CD4-positive, CD25-positive, alpha-beta regulatory T cell (primary cell): Measurements from ENCODE around the gene TSPAN18. TPM values are rescaled to one million over a fixed set of nuclear protein-coding genes. Genes with fewer than 3 reads are reported as not detected.

Source experiments
- ATAC-seq, 2 donors: fragments of 150-1000 bp; cut with Tn5 transposase; one replicate each; pipeline ENCODE4 v1.10.0; 2021; ENCODE audit warnings: low read depth in 2 of 2, moderate number of reproducible peaks in 2 of 2, moderate library complexity in 1 of 2
- DNase-seq, 3 donors: peaks; one replicate each; pipeline versions ENCODE4 v3.0.0 to v3.0.0-alpha.2; 2012 to 2022; ENCODE audit warnings: mixed read lengths in 1 of 3
- H3K27ac ChIP-seq: one replicate; pipeline ENCODE4 v1.7.0; 2013; ENCODE audit warnings: mild to moderate bottlenecking, low read length; ENCODE audit not compliant: insufficient read depth, poor library complexity, severe bottlenecking
- H3K27me3 ChIP-seq: one replicate; pipeline ENCODE4 v1.7.0; 2013; ENCODE audit warnings: low read length; ENCODE audit not compliant: control insufficient read depth, insufficient read depth
- H3K36me3 ChIP-seq: one replicate; pipeline ENCODE4 v1.7.0; 2013; ENCODE audit warnings: mild to moderate bottlenecking, low read length, moderate library complexity; ENCODE audit not compliant: control insufficient read depth, insufficient read depth
- H3K4me1 ChIP-seq: 2 replicates; pipeline ENCODE4 v1.7.0; 2013; ENCODE audit warnings: mild to moderate bottlenecking, low read length; ENCODE audit not compliant: insufficient read depth, control insufficient read depth, poor library complexity, severe bottlenecking
- H3K4me3 ChIP-seq: one replicate; pipeline ENCODE4 v1.7.0; 2013; ENCODE audit warnings: low read depth, mild to moderate bottlenecking, low read length, moderate library complexity
- H3K9me3 ChIP-seq, 2 experiments: 1 replicate in 1 of 2; 2 replicates in 1 of 2; pipeline ENCODE4 v1.7.0; 2013; ENCODE audit warnings: low read length in 2 of 2, mild to moderate bottlenecking in 1 of 2, moderate library complexity in 1 of 2; ENCODE audit not compliant: control insufficient read depth in 2 of 2
- H3K27ac Mint-ChIP-seq, 3 donors: one replicate each; pipeline ENCODE4 v1.8.0; 2020 to 2022; ENCODE audit warnings: mild to moderate bottlenecking in 3 of 3, mixed read lengths in 3 of 3, moderate library complexity in 2 of 3
- H3K27me3 Mint-ChIP-seq: one replicate; pipeline ENCODE4 v1.8.0; 2022; ENCODE audit warnings: mild to moderate bottlenecking, mixed read lengths
- H3K36me3 Mint-ChIP-seq: one replicate; pipeline ENCODE4 v1.8.0; 2020; ENCODE audit warnings: mixed read lengths
- H3K4me1 Mint-ChIP-seq, 4 donors: one replicate each; pipeline ENCODE4 v1.8.0; 2020 to 2022; ENCODE audit warnings: mixed read lengths in 4 of 4, mild to moderate bottlenecking in 1 of 4
- H3K4me3 Mint-ChIP-seq, 4 donors: one replicate each; pipeline ENCODE4 v1.8.0; 2020 to 2022; ENCODE audit warnings: mild to moderate bottlenecking in 4 of 4, mixed read lengths in 4 of 4, moderate library complexity in 3 of 4
- H3K9me3 Mint-ChIP-seq, 7 donors: one replicate each; pipeline ENCODE4 v1.8.0; 2020 to 2022; ENCODE audit warnings: mixed read lengths in 7 of 7, mild to moderate bottlenecking in 3 of 7, moderate library complexity in 2 of 7
- polyA plus RNA-seq, 4 donors: library from polyadenylated mRNA; unstranded; fragments of 300-500 nt; fragmentation: Illumina TruSeq; gene quantifications; one replicate each; pipeline ENCODE4 v1.2.3, GENCODE V29; 2021
- total RNA-seq: library from RNA; stranded (reverse); gene quantifications from one replicate; pipeline ENCODE4 v1.2.3, GENCODE V29; 2022

Gene TSPAN18
- total and polyA plus RNA-seq, 5 donors from 2014 or later = 3.2 to 36.9 (median 4.9) TPM

GRCh38 chr11:44952500-44953260, 225.9 kb downstream of the TSPAN18 start:
- no peak overlapping the region for H3K4me3 ChIP-seq
- peak overlapping the region in 3 of 4 donors; percentile 82 to 90 (median 86) for H3K4me3 Mint-ChIP-seq
- H3K9me3 Mint-ChIP-seq = no peaks in the 10 kb centered on the region
- peaks cover 7% of the 10 kb centered on the region for H3K27me3 Mint-ChIP-seq
- H3K36me3 ChIP-seq = no peaks in the 10 kb centered on the region
- no peaks in the 10 kb centered on the region for H3K27me3 ChIP-seq
- H3K27ac Mint-ChIP-seq = no peak overlapping the region
- H3K4me1 Mint-ChIP-seq = peaks cover 0 to 13% (median 7%) of the 10 kb centered on the region in 4 donors
- H3K4me1 ChIP-seq = peaks cover 20% of the 10 kb centered on the region
- H3K27ac ChIP-seq = no peak overlapping the region
- no peak for DNase-seq
- no peaks in the 10 kb centered on the region for H3K9me3 ChIP-seq
- ATAC-seq = no peak
- no peaks in the 10 kb centered on the region for H3K36me3 Mint-ChIP-seq

GRCh38 chr11:44954051-44954906, 227.5 kb downstream of the TSPAN18 start:
- Mint-ChIP-seq H3K9me3 (no peaks in the 10 kb centered on the region), H3K27ac (no peak overlapping the region), H3K27me3 (peaks cover 7% of the 10 kb centered on the region), H3K36me3 (no peaks in the 10 kb centered on the region), H3K4me3 (peak overlapping the region in 1 of 4 donors; percentile 37), H3K4me1 (peaks cover 0 to 5% (median 3%) of the 10 kb centered on the region in 4 donors)
- no peak for DNase-seq
- Histone ChIP-seq H3K4me1 (peaks cover 17% of the 10 kb centered on the region), H3K9me3 (no peaks in the 10 kb centered on the region), H3K4me3 (no peak overlapping the region), H3K27me3 (no peaks in the 10 kb centered on the region), H3K36me3 (no peaks in the 10 kb centered on the region), H3K27ac (no peak overlapping the region)
- ATAC-seq = no peak

GRCh38 chr11:44955015-44955738, 228.4 kb downstream of the TSPAN18 start:
- ATAC-seq = no peak

GRCh38 chr11:44957040-44957515, 230.3 kb downstream of the TSPAN18 start:
- no peak overlapping the region for H3K27ac ChIP-seq
- Mint-ChIP-seq H3K4me1 (no peaks in the 10 kb centered on the region), H3K4me3 (no peak overlapping the region), H3K36me3 (no peaks in the 10 kb centered on the region), H3K27me3 (peaks cover 6% of the 10 kb centered on the region), H3K27ac (no peak overlapping the region), H3K9me3 (no peaks in the 10 kb centered on the region)
- H3K9me3 ChIP-seq = no peaks in the 10 kb centered on the region
- H3K27me3 ChIP-seq = no peaks in the 10 kb centered on the region
- DNase-seq (no peak), ATAC-seq (no peak)
- no peaks in the 10 kb centered on the region for H3K4me1 ChIP-seq
- H3K36me3 ChIP-seq = no peaks in the 10 kb centered on the region
- H3K4me3 ChIP-seq = no peak overlapping the region

More at GRCh38 chr11:44955015-44955738, 228.4 kb downstream of the TSPAN18 start:
- H3K27ac Mint-ChIP-seq = peak overlapping the region in 1 of 3 donors; percentile 56
- Histone ChIP-seq H3K4me3 (no peak overlapping the region), H3K27me3 (no peaks in the 10 kb centered on the region), H3K27ac (no peak overlapping the region), H3K9me3 (no peaks in the 10 kb centered on the region), H3K36me3 (no peaks in the 10 kb centered on the region), H3K4me1 (peaks cover 8% of the 10 kb centered on the region)
- H3K9me3 Mint-ChIP-seq = no peaks in the 10 kb centered on the region
- no peaks in the 10 kb centered on the region for H3K36me3 Mint-ChIP-seq
- peaks cover 7% of the 10 kb centered on the region for H3K27me3 Mint-ChIP-seq
- no peak overlapping the region for H3K4me3 Mint-ChIP-seq
- DNase-seq = no peak
- peaks cover 0 to 5% (median 2%) of the 10 kb centered on the region in 4 donors for H3K4me1 Mint-ChIP-seq

- no peak for ATAC-seq
- H3K9me3 ChIP-seq = no peaks in the 10 kb centered on the region
- no peaks in the 10 kb centered on the region for H3K36me3 Mint-ChIP-seq
- H3K4me1 Mint-ChIP-seq = no peaks in the 10 kb centered on the region
- no peaks in the 10 kb centered on the region for H3K4me1 ChIP-seq
- no peaks in the 10 kb centered on the region for H3K9me3 Mint-ChIP-seq
- peak overlapping the region in 1 of 3 donors; percentile 10 for H3K27ac Mint-ChIP-seq
- no peaks in the 10 kb centered on the region for H3K36me3 ChIP-seq
- no peaks in the 10 kb centered on the region for H3K27me3 ChIP-seq
- H3K4me3 ChIP-seq = no peak overlapping the region
- peaks cover 6% of the 10 kb centered on the region for H3K27me3 Mint-ChIP-seq
- no peak overlapping the region for H3K4me3 Mint-ChIP-seq
- no peak for DNase-seq
- H3K27ac ChIP-seq = no peak overlapping the region
Observed at GRCh38 chr11:44957776-44958564, 231.2 kb downstream of the TSPAN18 start.

- H3K27ac Mint-ChIP-seq = no peak overlapping the region
Observed at GRCh38 chr11:44959064-44959463, 232.3 kb downstream of the TSPAN18 start.

More at GRCh38 chr11:44959064-44959463, 232.3 kb downstream of the TSPAN18 start:
- Mint-ChIP-seq H3K4me1 (no peaks in the 10 kb centered on the region), H3K9me3 (no peaks in the 10 kb centered on the region), H3K4me3 (no peak overlapping the region), H3K27me3 (peaks cover 6% of the 10 kb centered on the region), H3K36me3 (no peaks in the 10 kb centered on the region)
- H3K27ac ChIP-seq = no peak overlapping the region
- H3K4me3 ChIP-seq = no peak overlapping the region
- ATAC-seq = no peak
- H3K27me3 ChIP-seq = no peaks in the 10 kb centered on the region
- no peaks in the 10 kb centered on the region for H3K9me3 ChIP-seq
- no peaks in the 10 kb centered on the region for H3K4me1 ChIP-seq
- DNase-seq = no peak
- no peaks in the 10 kb centered on the region for H3K36me3 ChIP-seq
